ENCODE measurements around the gene EXOC6B. TPM values are rescaled to one million over a fixed set of nuclear protein-coding genes. Genes with fewer than 3 reads are reported as not detected.
A peak's percentile ranks its signal among the peaks of the same experiment; 100 is the strongest.

The EXOC6B gene
- total RNA-seq, 1 donor from 2014 or later = 23.3 TPM

DNA sequence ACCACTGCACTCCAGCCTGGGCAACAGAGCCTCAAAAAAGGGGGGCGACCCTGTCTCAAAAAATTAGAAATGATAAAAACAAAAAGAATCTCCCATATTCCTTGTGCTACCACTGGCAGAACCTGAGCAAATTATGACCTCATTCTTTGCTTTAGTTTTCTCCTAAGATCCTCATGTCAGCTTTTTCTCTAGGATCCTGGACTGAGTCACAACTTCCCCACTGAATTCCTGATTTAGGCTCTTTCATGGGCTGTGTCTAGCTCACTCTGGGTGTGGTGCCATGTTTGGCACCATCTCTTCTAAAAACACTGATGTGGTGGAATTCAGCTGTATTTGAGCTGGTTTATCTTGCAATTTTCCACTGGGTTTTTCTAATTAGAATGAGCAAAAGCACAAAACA, 37.1 kb downstream of the EXOC6B start:
- peak; percentile 65 for DNase-seq

DNA sequence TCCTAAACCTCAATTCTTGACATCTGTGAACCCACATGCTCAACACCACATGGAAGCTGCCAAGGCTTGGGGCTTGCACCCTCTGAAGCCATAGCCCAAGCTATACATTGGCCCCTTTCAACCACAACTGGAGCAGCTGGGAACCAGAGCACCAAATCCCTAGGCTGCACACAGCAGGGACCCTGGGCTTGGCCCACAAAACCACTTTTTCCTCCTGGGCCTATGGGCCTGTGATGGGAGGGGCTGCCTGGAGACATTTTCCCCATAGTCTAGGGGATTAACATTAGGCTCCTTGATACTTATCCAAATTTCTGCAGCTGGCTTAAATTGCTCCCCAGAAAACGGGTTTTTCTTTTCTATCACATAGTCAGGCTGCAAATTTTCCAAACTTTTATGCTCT, 40.3 kb downstream of the EXOC6B start:
- no peak for DNase-seq

DNA sequence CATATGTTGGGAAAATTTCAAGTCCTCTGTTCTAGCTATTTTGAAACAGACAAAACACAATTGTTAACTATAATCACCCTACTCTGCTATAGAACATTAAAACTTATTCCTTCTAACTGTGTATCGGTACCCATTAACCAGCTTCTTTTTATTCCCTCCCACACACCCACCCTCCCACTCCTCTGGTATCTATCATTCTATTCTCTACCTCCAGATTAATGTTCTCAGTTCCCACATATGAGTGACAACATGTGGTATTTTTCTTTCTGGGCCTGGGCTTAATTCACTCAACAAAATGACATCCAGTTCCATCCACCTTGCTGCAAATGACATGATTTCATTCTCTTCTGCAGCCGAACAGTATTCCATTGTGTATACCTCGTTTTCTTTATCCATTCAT, 43.3 kb downstream of the EXOC6B start:
- DNase-seq = no peak

DNA sequence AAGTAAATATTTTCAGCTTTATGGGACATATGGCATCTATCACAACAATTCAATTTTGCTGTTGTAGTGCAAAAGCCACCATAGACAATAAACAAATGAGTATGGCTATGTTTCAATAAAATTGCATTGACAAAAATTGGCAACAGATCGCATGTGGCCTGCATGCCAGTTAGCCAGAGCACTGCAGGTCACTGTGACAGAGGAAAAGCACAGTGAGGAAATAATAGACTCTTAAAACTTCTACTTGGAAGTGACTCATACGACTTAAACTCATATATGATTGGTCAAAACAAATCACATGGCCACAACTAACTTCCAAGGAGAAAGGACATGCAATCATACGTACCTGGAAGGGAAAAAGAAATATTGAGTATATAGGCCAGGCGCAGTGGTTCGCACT, 44.4 kb downstream of the EXOC6B start:
- DNase-seq = peak; percentile 55

DNA sequence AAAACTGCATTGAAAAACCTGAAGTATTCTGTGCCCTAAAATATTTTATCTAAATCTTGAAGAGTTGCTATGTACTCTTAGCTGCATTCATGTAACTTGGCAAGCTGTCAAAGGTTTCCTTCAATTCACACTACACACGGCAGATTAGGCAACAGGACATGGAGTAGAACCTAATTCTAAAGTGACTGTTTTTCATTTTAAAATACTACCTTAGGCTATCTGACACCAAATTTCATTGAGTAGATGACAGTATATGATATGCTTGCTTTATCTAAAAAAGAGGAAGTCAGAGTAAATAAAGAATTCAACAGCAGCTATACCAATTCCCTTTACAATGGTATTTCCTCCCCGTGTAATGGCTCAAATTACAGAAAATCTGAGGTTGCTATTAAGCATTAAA, 45.4 kb downstream of the EXOC6B start:
- DNase-seq = peak; percentile 85

DNA sequence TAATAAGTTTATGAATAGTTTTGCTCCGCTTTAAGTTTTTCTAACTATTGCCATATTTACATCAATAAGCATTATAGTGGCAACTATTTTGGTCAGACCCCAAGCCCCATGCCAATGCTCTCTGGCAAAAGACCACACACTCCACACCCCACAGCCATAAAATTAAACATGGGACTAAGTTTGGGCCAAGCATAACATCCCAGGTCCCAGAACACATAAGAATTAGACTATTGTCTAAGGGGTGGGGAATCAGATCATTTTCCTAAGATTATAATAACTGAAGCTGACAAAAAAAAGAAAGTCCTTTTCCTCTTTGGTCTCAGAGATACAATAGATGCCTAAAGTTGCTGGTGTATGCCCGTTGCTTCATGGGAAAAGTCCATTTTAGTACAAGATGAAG, 46.3 kb downstream of the EXOC6B start:
- DNase-seq = peak; percentile 20

DNA sequence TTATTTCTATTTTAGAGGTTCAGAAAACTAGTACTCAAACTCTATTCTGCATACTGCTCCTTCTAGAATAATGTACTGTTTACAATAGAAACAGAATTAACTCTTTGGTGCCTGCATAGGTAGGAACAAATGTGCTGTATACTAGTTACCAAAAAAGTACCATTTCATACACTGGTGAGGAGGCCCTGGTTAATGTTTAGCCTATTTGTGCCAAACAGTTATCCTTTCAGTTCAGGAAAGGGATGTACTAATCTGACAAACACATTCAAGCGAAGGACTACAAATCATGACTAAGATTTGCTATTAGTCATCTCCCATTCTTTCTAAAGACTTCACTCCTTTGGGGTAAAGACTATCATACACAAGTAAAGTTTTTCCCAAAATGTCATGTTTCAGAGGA, 47.4 kb downstream of the EXOC6B start:
- DNase-seq = peak; percentile 74

DNA sequence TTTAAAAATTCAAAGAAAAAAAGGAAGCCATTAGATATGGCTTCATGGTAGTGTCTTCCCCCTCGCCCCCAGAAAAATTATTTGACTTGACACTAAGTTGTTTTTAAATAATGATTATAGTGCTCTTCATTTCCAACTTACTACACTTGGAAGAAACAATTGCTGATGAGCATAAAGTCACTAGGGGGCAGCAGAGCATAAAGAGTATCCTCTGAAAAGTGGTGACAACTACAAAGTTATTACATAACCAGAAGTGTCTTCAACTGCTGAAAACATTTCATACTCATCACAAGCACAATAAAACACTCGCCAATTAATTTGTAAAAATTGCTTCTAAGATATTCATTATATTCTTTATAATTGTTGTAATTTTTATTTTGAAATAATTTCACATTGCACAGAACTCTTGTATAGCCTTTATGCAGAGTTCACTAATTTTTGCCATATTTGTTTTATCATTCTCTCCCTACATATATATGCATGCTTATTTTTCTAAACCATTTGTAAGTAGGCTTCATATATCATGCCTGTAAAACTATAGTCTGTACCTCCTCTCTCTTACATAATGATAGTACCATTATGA, 54.9 kb downstream of the EXOC6B start:
- DNase-seq = peak; percentile 87

DNA sequence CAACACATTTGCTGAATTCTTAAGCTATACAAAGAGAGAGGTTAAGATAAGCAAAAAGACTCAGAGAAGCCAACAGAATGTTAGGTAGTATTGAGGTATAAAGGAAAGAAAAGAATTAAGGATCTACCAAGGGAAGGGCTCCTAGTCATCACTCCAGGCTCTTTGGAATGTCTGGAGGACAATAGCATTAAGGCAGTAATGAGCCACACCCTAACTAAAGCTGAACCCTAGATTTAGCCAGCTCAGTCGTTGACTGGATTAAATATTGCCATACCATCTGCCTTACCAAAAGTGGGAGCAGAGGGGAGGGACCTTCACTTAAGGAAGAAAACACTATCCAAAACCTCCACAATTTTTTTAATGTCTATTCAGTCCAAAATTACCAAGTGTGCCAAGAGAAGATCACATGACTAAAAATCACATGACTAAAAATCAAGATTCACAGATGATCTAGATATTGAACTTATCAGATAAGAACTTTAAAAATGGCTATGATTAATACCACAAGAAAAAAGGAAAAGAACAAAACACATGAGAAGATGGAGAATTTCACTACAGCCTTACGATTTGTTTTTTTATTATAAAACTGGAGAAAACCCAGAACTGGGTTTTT, 59.7 kb downstream of the EXOC6B start:
- DNase-seq = no peak

DNA sequence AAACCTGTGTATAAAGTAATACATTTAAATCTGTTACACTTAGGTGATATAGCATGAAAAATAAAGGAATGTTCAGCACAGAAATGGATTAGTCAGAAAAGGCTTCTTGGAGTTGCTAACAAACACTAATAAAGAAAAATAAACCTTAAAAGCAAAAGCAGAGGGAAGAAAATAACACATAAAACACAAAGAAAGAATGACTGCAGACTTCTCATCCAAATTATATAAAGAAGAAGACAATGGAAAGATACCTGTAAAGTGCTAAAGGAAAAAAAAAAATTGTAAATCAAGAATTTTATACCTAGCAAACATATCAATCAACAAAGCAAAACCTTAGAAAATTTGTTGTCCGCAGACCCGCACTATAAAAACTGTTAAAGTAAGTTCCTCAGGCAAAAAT, 63.6 kb downstream of the EXOC6B start:
- DNase-seq = no peak

DNA sequence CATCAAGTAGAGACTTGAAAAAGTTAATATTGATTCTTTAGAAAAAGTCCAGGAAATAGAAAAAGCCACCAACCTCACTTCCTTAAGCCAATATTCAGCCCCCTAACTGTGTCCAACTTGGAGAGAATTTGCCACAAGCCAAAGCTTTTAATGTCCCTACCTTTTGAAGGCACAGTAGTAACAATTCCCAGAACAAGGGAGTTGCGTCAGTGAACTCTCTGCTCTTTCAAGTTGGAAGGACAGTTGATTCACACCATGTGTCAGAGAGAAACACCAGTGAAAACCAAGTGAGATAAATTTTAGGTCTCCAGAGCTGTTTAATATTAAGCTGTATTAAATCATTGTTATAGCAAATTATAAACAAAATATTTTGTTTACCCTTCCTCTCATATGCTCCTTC, 66.1 kb downstream of the EXOC6B start:
- DNase-seq = no peak

DNA sequence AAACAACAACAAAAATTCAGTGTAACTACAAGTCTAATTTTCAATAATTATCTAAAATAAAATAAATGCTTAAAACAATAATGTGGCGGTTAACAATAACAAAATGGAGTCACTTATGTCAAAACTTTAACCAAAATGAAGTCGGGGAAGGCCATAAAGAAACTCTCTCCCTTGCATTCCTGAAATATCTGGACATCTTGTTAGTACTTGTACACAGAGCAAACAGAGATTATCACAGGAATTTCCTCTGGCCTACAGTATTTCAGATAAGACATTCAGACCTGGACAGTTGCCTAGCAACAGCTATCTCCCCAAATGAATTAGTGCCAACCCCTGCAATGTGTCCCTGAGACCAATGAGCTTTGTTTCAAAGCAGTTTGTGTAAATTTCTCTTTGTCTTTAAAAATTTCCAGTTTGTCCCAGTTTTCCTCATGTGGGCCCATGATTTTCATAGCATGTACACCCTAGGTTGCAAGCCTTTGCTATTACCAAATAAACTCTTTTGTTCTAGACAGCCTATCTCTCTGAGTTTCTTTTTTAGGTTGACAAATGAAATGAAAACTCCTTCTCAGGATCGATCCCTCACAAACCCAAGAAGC, 68.6 kb downstream of the EXOC6B start:
- peak; percentile 84 for DNase-seq

DNA sequence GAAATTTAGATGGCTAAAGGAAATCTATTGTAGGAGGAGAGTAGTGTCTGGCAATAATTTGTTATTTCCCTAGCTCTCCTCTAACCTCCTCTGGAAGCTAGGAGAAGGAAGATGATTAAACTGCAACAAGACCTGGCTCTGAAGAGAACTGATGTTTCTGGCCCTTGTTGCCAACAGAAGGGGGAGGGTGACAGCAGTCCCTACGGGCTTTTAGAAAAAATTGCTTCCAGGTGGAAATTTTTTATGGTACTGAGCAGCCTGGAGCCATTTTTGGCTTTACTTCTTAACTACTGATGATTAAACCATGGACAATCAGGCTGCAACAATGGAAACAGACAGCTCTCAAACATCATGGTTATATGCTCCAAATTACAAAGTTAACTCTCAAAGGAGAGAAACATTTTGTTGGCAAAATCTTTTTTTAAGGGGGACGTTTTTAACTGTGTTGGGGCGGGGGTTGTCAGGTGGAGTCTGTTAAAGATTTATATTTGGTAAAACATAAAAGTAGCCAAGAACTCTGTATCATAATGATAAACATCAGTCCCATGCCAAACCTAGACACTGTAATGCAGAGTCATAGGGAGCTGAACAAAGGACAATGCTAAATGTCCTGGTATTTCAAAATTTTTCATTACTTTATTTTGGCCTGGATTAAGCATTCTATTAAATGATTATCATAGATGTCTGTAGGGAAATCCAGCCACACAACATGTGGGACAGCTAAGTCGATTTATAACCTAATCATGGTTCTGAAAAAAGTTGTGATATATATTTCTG, 70.0 kb downstream of the EXOC6B start:
- peak; percentile 47 for DNase-seq

DNA sequence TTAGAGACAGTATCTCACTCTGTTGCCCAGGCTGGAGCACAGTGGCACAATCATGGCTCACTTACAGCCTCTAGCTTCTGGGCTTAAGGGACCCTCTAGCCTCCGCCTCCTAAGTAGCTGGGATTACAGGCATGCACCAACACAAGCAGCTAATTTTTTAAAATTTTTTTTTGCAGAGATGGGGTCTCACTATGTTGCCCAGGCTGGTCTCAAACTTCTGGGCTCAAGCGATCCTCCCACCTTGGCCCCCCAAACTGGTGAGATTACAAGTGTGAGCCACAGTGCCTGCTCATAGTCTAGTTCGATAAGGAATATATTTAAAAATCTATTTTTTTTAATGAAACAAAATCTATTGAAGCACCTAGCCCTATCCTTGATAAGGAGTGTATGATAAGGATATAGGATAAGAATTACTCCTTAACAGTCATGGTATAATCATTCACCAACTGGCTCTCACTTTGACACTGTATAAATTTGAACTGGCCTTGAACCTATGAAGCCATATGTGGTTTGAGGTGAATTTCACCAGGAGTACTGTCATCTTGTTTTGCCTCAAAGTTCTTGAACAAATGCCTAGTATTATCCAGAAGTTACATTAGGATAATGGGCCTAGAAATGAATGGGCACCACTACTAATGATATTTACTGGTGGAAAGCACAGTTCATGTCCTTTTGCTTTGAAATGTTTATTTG, 71.1 kb downstream of the EXOC6B start:
- DNase-seq = no peak

DNA sequence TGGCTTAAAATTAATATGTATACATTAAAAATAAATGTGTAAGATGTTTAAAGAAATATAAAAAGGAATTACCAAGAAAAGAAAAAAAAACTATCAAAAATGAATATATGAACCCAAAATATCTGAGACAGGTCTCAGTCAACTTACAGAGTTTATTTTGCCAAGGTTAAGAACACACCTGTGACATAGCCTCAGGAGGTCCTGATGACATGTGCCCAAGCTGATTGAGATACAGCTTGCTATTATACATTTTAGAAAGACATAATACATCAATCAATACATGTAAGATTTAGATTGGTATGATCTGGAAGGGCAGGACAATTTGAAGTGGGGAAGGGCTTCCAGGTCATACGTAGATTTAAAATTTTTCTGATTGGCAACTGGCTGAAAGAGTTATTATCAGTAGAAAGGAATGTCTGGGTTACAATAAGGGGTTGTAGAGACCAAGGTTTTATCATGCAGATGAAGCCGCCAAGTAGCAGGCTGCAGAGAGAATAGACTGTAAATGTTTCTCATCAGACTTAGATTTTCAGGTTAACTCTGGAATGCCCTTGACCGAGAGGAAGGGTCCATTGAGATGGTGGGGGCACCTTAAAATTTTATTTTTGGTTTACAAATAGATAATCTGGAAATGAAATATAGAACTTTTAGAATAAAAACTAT, 74.7 kb downstream of the EXOC6B start:
- DNase-seq = no peak

DNA sequence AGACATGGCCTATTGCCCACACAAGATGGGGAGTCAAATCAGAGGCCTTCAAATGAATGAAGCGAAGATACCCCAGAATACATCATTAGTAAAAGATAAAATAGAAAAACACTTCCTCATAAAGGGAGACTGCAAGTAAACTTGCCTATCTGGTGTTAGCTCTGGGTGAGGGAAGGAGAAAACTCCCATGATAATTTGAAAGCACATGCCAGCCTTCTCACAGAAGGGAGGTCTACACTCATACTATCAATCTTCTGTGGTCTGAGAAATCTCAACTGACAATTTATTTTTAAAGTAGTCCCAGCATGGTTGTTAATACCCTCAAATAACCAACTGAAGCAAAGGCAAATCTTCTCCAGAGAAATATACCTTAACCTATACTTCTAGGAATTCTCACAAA, 75.4 kb downstream of the EXOC6B start:
- DNase-seq = no peak

DNA sequence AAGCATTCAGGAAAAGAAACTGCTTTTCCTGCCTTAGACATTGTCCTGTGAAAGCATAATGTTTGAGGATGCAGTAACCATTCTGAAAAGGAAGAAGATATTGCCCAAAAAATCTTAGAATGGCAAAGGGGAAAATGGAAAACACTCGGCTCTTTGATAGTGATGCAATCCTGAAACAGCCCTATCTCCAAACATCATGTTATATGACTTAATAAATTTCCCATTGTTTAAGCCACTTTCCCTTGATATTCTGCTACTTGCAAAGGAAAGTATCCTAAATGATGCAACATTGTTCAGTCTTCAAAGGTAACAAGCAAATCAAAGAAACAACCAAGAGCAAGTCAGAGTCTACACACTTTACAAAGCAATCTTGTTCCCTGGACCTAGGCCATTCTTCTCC, 78.5 kb downstream of the EXOC6B start:
- DNase-seq = no peak

DNA sequence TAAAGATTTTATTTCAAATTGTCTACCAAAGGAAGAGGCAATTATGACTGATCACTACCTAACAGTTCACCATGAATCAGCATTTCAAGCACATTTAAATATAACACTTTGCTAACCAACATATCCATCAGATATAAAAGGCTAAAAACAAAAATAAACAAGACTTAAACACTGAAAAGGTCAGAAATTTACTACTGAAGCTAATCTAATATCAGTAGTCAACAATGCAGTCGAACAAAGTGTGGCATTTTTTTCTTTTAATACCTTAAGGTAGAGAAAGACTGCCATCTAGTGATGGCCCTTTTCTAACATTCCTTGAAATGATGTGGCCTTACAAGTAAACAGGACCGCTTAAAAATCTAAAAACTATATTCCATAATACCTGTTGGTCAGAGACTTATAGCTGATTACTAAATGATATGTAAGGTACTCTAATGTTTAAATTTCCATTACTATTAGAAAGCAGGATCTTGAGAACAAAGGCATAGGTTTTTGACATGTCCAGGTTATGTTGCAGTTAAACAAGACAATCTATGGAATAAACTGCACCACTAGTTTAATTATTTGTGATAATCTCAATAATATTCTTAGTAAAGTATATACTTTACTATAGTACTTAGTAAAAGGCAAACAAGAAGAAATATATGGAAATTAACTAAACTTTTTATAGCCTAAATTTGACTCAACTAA, 80.0 kb downstream of the EXOC6B start:
- DNase-seq = peak; percentile 86

DNA sequence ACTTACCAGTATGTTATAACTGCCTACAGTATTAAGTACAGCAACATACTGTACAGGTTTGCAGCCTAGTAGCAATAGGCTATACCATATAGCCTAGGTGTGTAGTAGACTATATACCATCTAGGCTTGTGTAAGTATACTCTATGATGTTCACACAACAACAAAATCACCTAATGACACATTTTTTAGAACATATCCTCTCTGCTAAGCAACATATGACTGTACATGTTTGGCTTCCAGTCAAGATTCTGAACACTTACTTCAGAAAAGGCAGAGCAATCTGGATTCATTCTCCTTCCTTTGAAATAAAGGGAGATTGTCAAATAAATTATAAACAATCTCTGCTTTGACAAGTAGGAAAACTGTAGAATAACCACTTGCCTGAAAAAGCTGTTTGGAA, 81.8 kb downstream of the EXOC6B start:
- DNase-seq = peak; percentile 57

DNA sequence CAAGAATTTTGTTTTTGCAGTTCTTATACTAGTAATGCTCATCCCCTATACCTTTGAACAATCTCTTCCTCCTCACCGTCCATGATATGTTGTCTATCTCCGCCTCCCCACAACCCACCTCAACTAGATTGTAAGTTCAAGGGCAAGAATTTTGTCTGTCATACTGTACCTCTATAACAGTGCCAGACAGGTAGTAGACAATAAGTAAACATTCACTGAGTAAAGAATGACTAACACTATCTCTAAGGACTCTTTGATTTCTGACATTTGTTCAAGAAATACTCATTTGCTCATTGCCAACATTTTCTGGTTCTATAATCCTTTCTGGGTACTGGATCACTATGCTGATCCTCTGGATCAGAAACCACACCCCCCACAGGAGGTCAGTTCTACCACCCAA, 82.4 kb downstream of the EXOC6B start:
- no peak for DNase-seq

DNA sequence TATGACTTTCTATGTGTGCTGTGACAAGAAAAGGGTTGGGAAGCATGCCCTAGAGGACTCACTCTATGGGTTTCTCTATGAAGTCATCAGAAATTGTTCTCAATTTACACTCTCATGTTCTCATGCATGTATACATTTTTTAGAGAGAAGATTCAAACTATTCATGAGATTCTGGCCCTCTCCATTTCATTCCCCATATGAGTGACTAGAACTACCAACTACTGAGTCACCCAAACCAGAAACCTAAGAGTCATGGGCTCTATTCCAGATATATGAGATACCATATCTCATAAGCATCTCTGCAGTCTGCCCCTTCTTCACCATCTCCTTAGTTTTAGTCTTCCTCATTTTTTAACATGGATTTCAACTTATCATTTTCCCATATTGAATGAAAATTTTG, 87.7 kb downstream of the EXOC6B start:
- no peak for DNase-seq

DNA sequence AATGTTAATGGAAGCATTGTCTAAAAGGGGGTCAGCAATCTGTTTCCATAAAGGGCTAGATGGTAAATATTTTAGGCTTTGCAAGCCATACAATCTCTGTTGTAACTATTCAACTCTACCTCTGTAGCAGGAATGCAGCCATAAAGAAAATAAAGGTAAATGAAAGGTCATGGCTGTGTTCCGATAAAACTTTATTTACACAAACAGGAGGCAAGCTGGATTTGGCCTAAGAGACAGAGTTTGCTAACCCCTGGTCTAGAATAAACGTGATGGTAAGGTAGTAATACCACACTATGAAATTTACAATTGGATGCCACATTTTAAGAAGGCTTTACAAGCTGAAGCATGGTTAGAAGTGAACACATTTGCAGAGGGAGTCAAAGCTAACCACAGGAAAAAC, 91.4 kb downstream of the EXOC6B start:
- no peak for DNase-seq
